NT2/D1 (cell line): ENCODE data around the gene PDE6D.

ENCODE experiments used
- SUZ12 ChIP-seq: IDR thresholded peaks from 2 replicates; pipeline ENCODE4 v1.6.1; 2011; ENCODE audit not compliant: insufficient read length, insufficient read depth; ENCODE audit errors: extremely low read depth
- YY1 ChIP-seq: IDR thresholded peaks from 2 replicates; pipeline ENCODE4 v1.6.1; 2011; ENCODE audit not compliant: insufficient read length, insufficient read depth
- ZNF274 ChIP-seq: IDR thresholded peaks from 2 replicates; pipeline ENCODE4 v1.6.1; 2011; ENCODE audit warnings: mild to moderate bottlenecking, low read depth, low read length

DNA sequence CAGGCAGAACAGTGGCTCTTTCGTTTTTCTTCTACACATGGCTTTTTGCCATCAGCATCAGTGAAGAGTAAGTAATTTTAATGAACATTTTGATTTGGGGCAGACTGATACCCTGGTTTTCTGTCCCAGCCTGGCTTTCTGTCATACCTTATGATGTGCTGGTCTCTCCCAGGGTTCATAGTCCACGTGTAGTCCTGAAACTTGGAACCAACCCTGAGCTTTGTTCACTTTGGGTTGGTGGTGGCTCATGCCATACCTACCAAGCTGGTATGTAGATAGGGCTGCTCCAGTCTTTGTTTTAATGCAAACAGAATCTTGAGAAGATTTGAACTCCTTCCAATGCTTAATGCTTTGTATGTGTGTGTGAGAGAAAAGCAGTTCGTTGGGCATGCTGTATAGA, 10.0 kb upstream of the PDE6D start:
- TF ChIP-seq YY1 (no peak), SUZ12 (no peak), ZNF274 (no peak)
